ENCODE results near the gene IFT122.

DNA sequence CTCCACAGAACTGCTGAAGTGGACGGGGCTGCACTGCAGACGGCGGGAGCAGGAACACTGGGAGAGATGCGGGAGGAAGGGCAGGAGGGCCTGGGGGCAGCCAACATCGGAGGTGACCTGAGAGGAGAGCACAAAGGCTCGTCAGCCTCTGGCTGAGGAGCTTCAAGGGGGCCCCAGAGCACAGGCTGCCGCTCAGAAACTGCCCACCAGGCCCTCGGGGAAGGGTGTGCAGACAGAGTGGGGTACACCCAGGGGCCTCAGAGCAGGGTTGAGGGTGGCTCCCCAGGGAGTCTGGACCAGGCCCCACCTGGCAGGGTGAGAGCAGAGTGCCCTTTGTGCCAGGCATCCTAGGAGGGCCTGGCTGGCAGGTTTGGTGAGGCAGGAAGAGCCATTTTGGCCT is 73.7 kb downstream of the IFT122 start:
- TF ChIP-seq POLR2A (IDR thresholded peaks at IDR 0.05; ENCODE audit: low read depth, low read length) (no peak), CTCF (conservative IDR thresholded peaks at IDR 0.05; ENCODE audit: low read depth, low read length) (no peak), MAFK (IDR thresholded peaks at IDR 0.05; ENCODE audit: low read depth, low read length) (no peak), CEBPB (IDR thresholded peaks at IDR 0.05; ENCODE audit: low read depth, low read length) (no peak), MXI1 (IDR thresholded peaks at IDR 0.05; ENCODE audit: borderline replicate concordance, low read depth, low read length) (no peak), BHLHE40 (IDR thresholded peaks at IDR 0.05; ENCODE audit: low read depth, low read length) (no peak), RFX5 (IDR thresholded peaks at IDR 0.05; ENCODE audit: low read depth, low read length) (no peak), RAD21 (IDR thresholded peaks at IDR 0.05; ENCODE audit: low read length) (no peak), MAZ (IDR thresholded peaks at IDR 0.05; ENCODE audit: borderline replicate concordance, low read depth, low read length) (no peak), CHD1 (IDR thresholded peaks at IDR 0.05; ENCODE audit: low read depth, low read length) (no peak), FOS (IDR thresholded peaks at IDR 0.05; ENCODE audit: low read depth, low read length) (no peak)

All from IMR-90 (cell line).